Activated CD8-positive, alpha-beta T cell treated with anti-CD3 and anti-CD28 coated beads for 36 hours (primary cell): ENCODE data around the gene RFLNA. TPM values are rescaled to one million over a fixed set of nuclear protein-coding genes. Genes with fewer than 3 reads are reported as not detected.

Source experiments
- ATAC-seq: fragments of 200-7000 bp; cut with Tn5 transposase; one replicate; pipeline ENCODE4 v1.10.0; 2021; ENCODE audit warnings: mild to moderate bottlenecking, moderate library complexity
- CTCF ChIA-PET: fragments of 350-600 bp; sonication (Branson Sonifier 250); formaldehyde crosslinking; loops from one replicate; lab custom pipeline; 2021; ENCODE audit warnings: antibody characterized with exemption; lab: Charles Lee
- POLR2A ChIA-PET: fragments of 350-600 bp; sonication (Branson Sonifier 250); formaldehyde crosslinking; loops from one replicate; lab custom pipeline; 2021; ENCODE audit warnings: antibody characterized with exemption; lab: Charles Lee
- DNase-seq: peaks from one replicate; pipeline ENCODE4 v3.0.0-alpha.2; 2020
- H3K27ac Mint-ChIP-seq: one replicate; pipeline ENCODE4 v1.8.0; 2021; ENCODE audit warnings: mild to moderate bottlenecking, mixed read lengths
- H3K27me3 Mint-ChIP-seq: one replicate; pipeline ENCODE4 v1.8.0; 2021; ENCODE audit warnings: mixed read lengths
- H3K36me3 Mint-ChIP-seq: one replicate; pipeline ENCODE4 v1.8.0; 2021; ENCODE audit warnings: low read depth, mixed read lengths
- H3K4me1 Mint-ChIP-seq: one replicate; pipeline ENCODE4 v1.8.0; 2021; ENCODE audit warnings: low read depth, mixed read lengths
- H3K4me3 Mint-ChIP-seq: one replicate; pipeline ENCODE4 v1.8.0; 2021; ENCODE audit warnings: mild to moderate bottlenecking, moderate library complexity, mixed read lengths
- H3K9me3 Mint-ChIP-seq: one replicate; pipeline ENCODE4 v1.8.0; 2021; ENCODE audit warnings: mixed read lengths
- CTCF ChIP-seq: fragments of 200-600 bp; IDR thresholded peaks from one replicate; pipeline ENCODE4 v1.8.0; 2022; ENCODE audit warnings: antibody characterized with exemption, mild to moderate bottlenecking
- intact Hi-C: fragments of 100-400 bp; cut with micrococcal nuclease; formaldehyde crosslinking; loops from one replicate; pipeline ENCODE4 v1.10.0; 2022
- microRNA-seq: library from miRNA; unstranded; fragments of <30 nt; microRNA quantifications from one replicate; pipeline ENCODE4 v1.2.0, GENCODE V29; 2022; ENCODE audit warnings: borderline microRNAs expressed, borderline replicate concordance
- total RNA-seq, 2 experiments: library from RNA; stranded (reverse); gene quantifications; one replicate each; pipeline ENCODE4 v1.2.3, GENCODE V29; 2021

RFLNA gene
- total RNA-seq, 2 experiments from 2014 or later, result not detected

- TF ChIP-seq CTCF, result no peak
- Mint-ChIP-seq H3K27ac (no peak overlapping the region), H3K4me3 (no peak overlapping the region), H3K9me3 (no peaks in the 10 kb centered on the region), H3K27me3 (no peaks in the 10 kb centered on the region), H3K4me1 (no peaks in the 10 kb centered on the region), H3K36me3 (peaks cover 6% of the 10 kb centered on the region)
- intact Hi-C loops, result no loop called here
- DNase-seq, result no peak
- no peak for ATAC-seq
- CTCF ChIA-PET, result no interaction called here
- POLR2A ChIA-PET, result no interaction called here
These were observed 68.6 kb downstream of the RFLNA start for GRCh38 chr12:124363353-124363965.

GRCh38 chr12:124364543-124364942 lies 69.7 kb downstream of the RFLNA start:
- TF ChIP-seq CTCF, result no peak
- H3K27ac Mint-ChIP-seq, result no peak overlapping the region
- no peaks in the 10 kb centered on the region for H3K4me1 Mint-ChIP-seq
- no peaks in the 10 kb centered on the region for H3K27me3 Mint-ChIP-seq
- POLR2A ChIA-PET, result no interaction called here
- DNase-seq (no peak), ATAC-seq (no peak)
- no peak overlapping the region for H3K4me3 Mint-ChIP-seq
- no peaks in the 10 kb centered on the region for H3K9me3 Mint-ChIP-seq
- CTCF ChIA-PET, result no interaction called here
- H3K36me3 Mint-ChIP-seq, result no peaks in the 10 kb centered on the region
- intact Hi-C loops, result no loop called here

Small RNA genes lying within 50 kb of the gene (microRNA-seq; reads per million reads assigned to microRNA genes)
- gene MIR6880, result not detected
